RWPE1 (cell line): ENCODE results near the gene NAE1.

ENCODE experiments used
- CTCF ChIA-PET: fragments of 350-600 bp; sonication (Branson Sonifier 250); formaldehyde crosslinking; extraction: SDS; loops from one replicate; lab custom pipeline; 2021; lab: Yijun Ruan, JAX
- POLR2A ChIA-PET: fragments of 400-600 bp; formaldehyde crosslinking; extraction: SDS; loops from one replicate; lab custom pipeline; 2020; ENCODE audit warnings: antibody characterized with exemption; ENCODE audit not compliant: low non-redundant PET; lab: Yijun Ruan, JAX
- DNase-seq: peaks from one replicate; pipeline ENCODE4 v3.0.0; 2012; ENCODE audit warnings: low spot score
- H3K27ac ChIP-seq: fragments of 450-650 bp; 2 replicates; pipeline ENCODE4 v1.5.1; 2017
- TF ChIP-seq, protein P1 (sequence below): fragments of 450-650 bp; conservative IDR thresholded peaks from 2 replicates; pipeline ENCODE4 v1.5.1; 2017; ENCODE audit warnings: low read depth, mild to moderate bottlenecking

Gene NAE1

GRCh38 chr16:66851166-66851964 lies 20.6 kb upstream of the NAE1 start:
- DNase-seq = no peak
- POLR2A ChIA-PET = no interaction called here
- H3K27ac ChIP-seq = no peak overlapping the region
- CTCF ChIA-PET = interaction anchor here (0.5 to 0.7 kb wide), 4 partner anchors 17 to 489 kb away, joined by 3 to 4 read pairs (median 3); no protein-coding TSS in a partner anchor
- TF ChIP-seq, protein P1, sequence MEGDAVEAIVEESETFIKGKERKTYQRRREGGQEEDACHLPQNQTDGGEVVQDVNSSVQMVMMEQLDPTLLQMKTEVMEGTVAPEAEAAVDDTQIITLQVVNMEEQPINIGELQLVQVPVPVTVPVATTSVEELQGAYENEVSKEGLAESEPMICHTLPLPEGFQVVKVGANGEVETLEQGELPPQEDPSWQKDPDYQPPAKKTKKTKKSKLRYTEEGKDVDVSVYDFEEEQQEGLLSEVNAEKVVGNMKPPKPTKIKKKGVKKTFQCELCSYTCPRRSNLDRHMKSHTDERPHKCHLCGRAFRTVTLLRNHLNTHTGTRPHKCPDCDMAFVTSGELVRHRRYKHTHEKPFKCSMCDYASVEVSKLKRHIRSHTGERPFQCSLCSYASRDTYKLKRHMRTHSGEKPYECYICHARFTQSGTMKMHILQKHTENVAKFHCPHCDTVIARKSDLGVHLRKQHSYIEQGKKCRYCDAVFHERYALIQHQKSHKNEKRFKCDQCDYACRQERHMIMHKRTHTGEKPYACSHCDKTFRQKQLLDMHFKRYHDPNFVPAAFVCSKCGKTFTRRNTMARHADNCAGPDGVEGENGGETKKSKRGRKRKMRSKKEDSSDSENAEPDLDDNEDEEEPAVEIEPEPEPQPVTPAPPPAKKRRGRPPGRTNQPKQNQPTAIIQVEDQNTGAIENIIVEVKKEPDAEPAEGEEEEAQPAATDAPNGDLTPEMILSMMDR = no peak

DNA sequence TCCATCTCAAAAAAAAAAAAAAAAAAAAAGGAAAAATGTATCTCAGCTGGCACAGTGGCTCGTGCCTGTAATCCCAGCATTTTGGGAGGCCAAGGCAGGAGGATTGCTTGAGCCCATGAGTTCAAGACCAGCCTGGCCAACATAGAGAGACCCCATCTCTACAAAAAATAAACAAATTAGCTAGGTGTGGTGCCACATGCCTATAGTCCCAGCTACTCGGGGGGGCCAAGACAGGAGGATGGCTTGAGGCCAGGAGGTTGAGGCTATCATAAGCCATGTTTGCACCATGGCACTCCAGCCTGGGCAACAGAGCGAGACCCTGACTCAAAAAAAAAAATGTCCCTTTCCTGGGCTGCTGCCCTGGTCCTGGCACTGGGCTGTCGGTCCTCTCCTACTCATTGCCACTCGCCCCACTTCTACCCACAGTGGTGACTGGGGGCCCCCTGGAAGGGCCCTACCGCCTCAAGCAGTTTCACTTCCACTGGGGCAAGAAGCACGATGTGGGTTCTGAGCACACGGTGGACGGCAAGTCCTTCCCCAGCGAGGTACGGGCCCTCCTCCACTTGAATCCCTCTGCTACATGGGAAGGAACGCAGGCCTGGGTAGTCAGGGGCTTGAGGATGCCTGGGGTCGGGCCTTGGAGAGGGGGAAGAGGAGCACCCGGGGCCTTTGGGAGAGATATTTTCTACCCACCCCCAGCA lies 19.5 kb upstream of the NAE1 start:
- DNase-seq = no peak
- H3K27ac ChIP-seq = no peak overlapping the region
- CTCF ChIA-PET = interaction anchor here (0.6 to 0.9 kb wide), 3 partner anchors 18 to 31 kb away, joined by 3 to 4 read pairs (median 4); no protein-coding TSS in a partner anchor
- TF ChIP-seq, protein P1 = no peak
- POLR2A ChIA-PET = no interaction called here

DNA sequence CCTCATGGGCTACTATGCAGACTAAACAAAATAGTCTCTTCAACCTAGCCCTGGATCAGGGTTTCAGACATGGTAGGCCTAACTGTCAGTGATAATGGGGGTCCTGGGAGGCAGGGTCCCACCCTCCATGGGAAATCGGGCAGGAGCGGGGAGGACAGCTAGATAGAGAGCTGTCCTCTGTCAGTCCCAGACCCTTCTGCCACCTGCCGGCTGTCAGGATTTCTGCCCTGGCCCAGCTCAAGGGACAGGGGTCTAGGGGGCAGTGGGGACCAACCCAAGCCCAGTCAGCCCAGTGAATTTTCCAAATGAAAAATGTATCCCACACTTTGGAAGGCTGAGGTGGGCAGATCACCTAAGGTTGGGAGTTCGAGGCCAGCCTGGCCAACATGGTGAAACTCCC lies 18.8 kb upstream of the NAE1 start:
- no peak overlapping the region for H3K27ac ChIP-seq
- CTCF ChIA-PET = interaction anchor here (0.6 to 1.2 kb wide), 5 partner anchors 18 to 373 kb away, joined by 3 to 5 read pairs (median 4); partner anchors contain the start of gene NAE1
- no peak for DNase-seq
- POLR2A ChIA-PET = no interaction called here
- TF ChIP-seq, protein P1 = no peak

- CTCF ChIA-PET = interaction anchor here (0.7 to 1.2 kb wide), 3 partner anchors 18 to 373 kb away, joined by 3 to 5 read pairs (median 4); partner anchors contain the start of gene NAE1
- POLR2A ChIA-PET = no interaction called here
Observed at GRCh38 chr16:66849021-66849420, 18.2 kb upstream of the NAE1 start.

GRCh38 chr16:66848172-66848571 lies 17.4 kb upstream of the NAE1 start:
- H3K27ac ChIP-seq = no peak overlapping the region
- CTCF ChIA-PET = interaction anchor here (0.7 to 1.0 kb wide), 2 partner anchors 26 to 441 kb away, joined by 3 to 7 read pairs; no protein-coding TSS in a partner anchor
- DNase-seq = no peak
- POLR2A ChIA-PET = no interaction called here
- TF ChIP-seq, protein P1 = no peak

More at GRCh38 chr16:66849021-66849420, 18.2 kb upstream of the NAE1 start:
- TF ChIP-seq, protein P1 = no peak
- no peak overlapping the region for H3K27ac ChIP-seq
- no peak for DNase-seq

DNA sequence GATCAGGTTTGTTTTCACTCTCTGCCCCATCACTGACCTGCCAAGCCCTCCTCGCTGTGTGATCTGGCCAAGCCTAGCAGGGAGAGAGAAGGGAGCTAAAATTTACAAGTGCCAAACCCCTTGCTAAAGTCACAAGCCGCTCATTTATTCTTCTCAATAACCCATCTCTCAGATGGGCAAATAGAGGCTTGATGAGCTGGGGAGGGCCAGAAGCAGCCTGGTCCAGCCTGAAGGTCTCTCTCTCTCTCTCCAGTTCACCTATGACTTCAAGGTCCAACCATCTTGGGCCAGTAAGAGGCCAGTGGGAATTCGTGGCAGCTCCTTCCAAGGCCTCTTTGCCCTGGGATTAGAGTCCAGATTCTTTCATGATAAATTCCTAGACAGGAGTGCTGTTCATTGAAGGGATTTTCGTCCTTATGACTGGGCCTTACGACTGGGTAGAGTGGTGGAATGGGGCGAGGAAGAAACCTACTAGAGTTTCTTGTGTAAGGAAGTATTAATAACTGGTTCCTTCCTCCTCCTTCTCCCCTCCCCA lies 16.8 kb upstream of the NAE1 start:
- H3K27ac ChIP-seq = no peak overlapping the region
- no peak for DNase-seq
- TF ChIP-seq, protein P1 = no peak
- ChIA-PET CTCF (interaction anchor here (0.7 to 1.0 kb wide), 2 partner anchors 26 to 441 kb away, joined by 3 to 7 read pairs; no protein-coding TSS in a partner anchor), POLR2A (no interaction called here)
